Endothelial cell of umbilical vein (primary cell): ENCODE data around the gene DLGAP4. TPM values are rescaled to one million over a fixed set of nuclear protein-coding genes. Genes with fewer than 3 reads are reported as not detected.
A peak's percentile ranks its signal among the peaks of the same experiment; 100 is the strongest.

Source experiments
- BruUV-seq: library from RNA; stranded (reverse); fragments of 400-500 nt; replicated peaks from 2 replicates; lab custom pipeline; 2021; lab: Mats Ljungman, UMichigan
- CTCF ChIA-PET: fragments of 300-600, 350-600 bp; sonication (Branson Sonifier 250); formaldehyde crosslinking; loops from one replicate; lab custom pipeline; 2021; ENCODE audit warnings: antibody characterized with exemption, inconsistent platforms; lab: Charles Lee
- POLR2A ChIA-PET: fragments of 300-600, 350-600 bp; sonication (Branson Sonifier 250); formaldehyde crosslinking; loops from one replicate; lab custom pipeline; 2021; ENCODE audit warnings: antibody characterized with exemption, inconsistent platforms; lab: Charles Lee
- DNase-seq: peaks from one replicate; pipeline ENCODE4 v3.0.0-alpha.2; 2011; ENCODE audit warnings: low read depth, low spot score
- FAIRE-seq: peaks from 2 replicates; lab custom pipeline; 2011; peaks lifted over from hg19 to GRCh38; lab: Jason Lieb, UNC
- H2AFZ ChIP-seq: 2 replicates; pipeline ENCODE4 v1.6.0; 2012; ENCODE audit warnings: low read depth, low read length, control low read depth, inconsistent platforms
- H3K27ac ChIP-seq: 2 replicates; pipeline ENCODE4 v1.5.1; 2011; ENCODE audit warnings: low read depth, mild to moderate bottlenecking, control low read depth, low read length, moderate library complexity; ENCODE audit not compliant: insufficient read depth
- H3K27me3 ChIP-seq, 2 experiments: 2 replicates each; pipeline versions ENCODE4 v1.6.0 to v1.6.1; 2011; ENCODE audit warnings: low read length in 2 of 2, mixed read lengths in 1 of 2; ENCODE audit not compliant: control insufficient read depth in 2 of 2, insufficient read depth in 2 of 2
- H3K36me3 ChIP-seq, 2 experiments: 2 replicates in 1 of 2; 3 replicates in 1 of 2; pipeline ENCODE4 v1.5.1; 2011; ENCODE audit warnings: low read length in 2 of 2, mild to moderate bottlenecking in 1 of 2, moderate library complexity in 1 of 2; ENCODE audit not compliant: control insufficient read depth in 2 of 2, insufficient read depth in 2 of 2; ENCODE audit errors: extremely low read depth in 1 of 2
- H3K4me1 ChIP-seq: 3 replicates; pipeline ENCODE4 v1.5.1; 2011; ENCODE audit warnings: mild to moderate bottlenecking, low read length; ENCODE audit not compliant: control insufficient read depth, insufficient read depth; ENCODE audit errors: extremely low read depth
- H3K4me2 ChIP-seq: 2 replicates; pipeline ENCODE4 v1.6.1; 2011; ENCODE audit warnings: low read length, control low read depth, mixed read lengths; ENCODE audit not compliant: insufficient read depth
- H3K4me3 ChIP-seq, 3 experiments: fragments of 200-600 bp in 1 of 3; sonication (generic), shearing (Covaris generic) in 1 of 3; replicated peaks in 1 of 3; 2 replicates each; pipeline ENCODE4 v1.5.1; 2011 to 2016; ENCODE audit warnings: control low read depth in 3 of 3, low read length in 3 of 3, mild to moderate bottlenecking in 2 of 3, inconsistent platforms in 1 of 3, low read depth in 1 of 3, moderate library complexity in 1 of 3; ENCODE audit not compliant: insufficient read depth in 1 of 3
- H3K79me2 ChIP-seq: 2 replicates; pipeline ENCODE4 v1.6.0; 2012; ENCODE audit warnings: low read length, inconsistent platforms; ENCODE audit not compliant: control insufficient read depth, insufficient read depth
- H3K9ac ChIP-seq: replicated peaks from 2 replicates; pipeline ENCODE3; 2011; ENCODE audit warnings: low read length, control low read depth; ENCODE audit not compliant: insufficient read depth; ENCODE audit errors: extremely low read depth
- H3K9me1 ChIP-seq: replicated peaks from 3 replicates; pipeline ENCODE4 v1.6.0; 2011; ENCODE audit warnings: mild to moderate bottlenecking, low read length; ENCODE audit not compliant: control insufficient read depth, insufficient read depth; ENCODE audit errors: extremely low read depth
- H3K9me3 ChIP-seq: replicated peaks from 2 replicates; pipeline ENCODE4 v1.5.1; 2012; ENCODE audit warnings: low read length, inconsistent platforms; ENCODE audit not compliant: control insufficient read depth, insufficient read depth
- H4K20me1 ChIP-seq: replicated peaks from 2 replicates; pipeline ENCODE3; 2011; ENCODE audit warnings: mild to moderate bottlenecking, low read length; ENCODE audit not compliant: control insufficient read depth, insufficient read depth; ENCODE audit errors: extremely low read depth
- FOS ChIP-seq: IDR thresholded peaks from 2 replicates; pipeline ENCODE4 v1.6.1; 2011; ENCODE audit warnings: mild to moderate bottlenecking, low read length, moderate library complexity, borderline replicate concordance; ENCODE audit not compliant: insufficient read depth
- GATA2 ChIP-seq: IDR thresholded peaks from 2 replicates; pipeline ENCODE4 v1.7.0; 2011; ENCODE audit warnings: low read depth, mild to moderate bottlenecking, moderate library complexity, mixed read lengths, low read length; ENCODE audit not compliant: insufficient read length, insufficient read depth
- JUN ChIP-seq: IDR thresholded peaks from 2 replicates; pipeline ENCODE4 v1.6.1; 2011; ENCODE audit warnings: borderline replicate concordance, low read depth; ENCODE audit not compliant: insufficient read length, insufficient read depth
- POLR2AphosphoS5 ChIP-seq: IDR thresholded peaks from 2 replicates; pipeline ENCODE4 v1.6.1; 2012; ENCODE audit warnings: low read depth, mild to moderate bottlenecking, control low read depth, low read length, moderate library complexity; ENCODE audit not compliant: insufficient read depth
- dilution Hi-C: fragments of 300-500 bp; cut with MboI; formaldehyde crosslinking; loops from one replicate; pipeline ENCODE4 v1.15.0; 2019; ENCODE audit warnings: low sequenced_read_pairs; ENCODE audit not compliant: extremely low pct_ligation_motif_present
- intact Hi-C: fragments of 100-400 bp; cut with micrococcal nuclease; formaldehyde crosslinking; loops from one replicate; pipeline ENCODE4 v1.10.0; 2022
- polyA plus RNA-seq, 4 experiments: library from polyadenylated mRNA; depleted of rRNA in 3 of 4; stranded (reverse) in 3 of 4; unstranded in 1 of 4; fragments of >200 nt; gene quantifications; 2 replicates each; pipeline versions ENCODE4 v1.2.1 to v1.2.3, GENCODE V29; 2011 to 2012; ENCODE audit warnings: missing spikeins in 1 of 4
- total RNA-seq: library from RNA; stranded (reverse); gene quantifications from 2 replicates; pipeline ENCODE4 v1.2.3, GENCODE V29; 2021

The DLGAP4 gene
- total and polyA plus RNA-seq, 2 donors (not counting 3 experiments of a cell fraction or from before 2014, with no cell fraction given), result 57.5 to 125 TPM

GRCh38 chr20:36463212-36464061 lies 157.3 kb downstream of the DLGAP4 start:
- dilution Hi-C loops (no loop called here), intact Hi-C loops (loop anchor here (2.0 to 10.0 kb wide), 5 partner anchors 79 to 401 kb away; partner anchors contain the start of genes MYL9, NDRG3, RAB5IF and TGIF2)
- H3K9me3 ChIP-seq, result no peaks in the 10 kb centered on the region
- H3K9me1 ChIP-seq, result no peaks in the 10 kb centered on the region
- FAIRE-seq, result no peak
- no peak overlapping the region for H2AFZ ChIP-seq
- peak overlapping the region; percentile 87 for H3K9ac ChIP-seq
- DNase-seq, result peak; percentile 20
- peak overlapping the region; percentile 62 for H3K4me2 ChIP-seq
- H4K20me1 ChIP-seq, result no peaks in the 10 kb centered on the region
- POLR2A ChIA-PET, result no interaction called here
- H3K27ac ChIP-seq, result peak overlapping the region; percentile 40
- H3K27me3 ChIP-seq, result no peaks in the 10 kb centered on the region
- H3K79me2 ChIP-seq, result peaks cover 65% of the 10 kb centered on the region
- BruUV-seq, result no TSS peak
- CTCF ChIA-PET, result interaction anchor here (1.0 to 2.0 kb wide), 4 partner anchors 25 to 261 kb away, joined by 3 to 7 read pairs (median 4); partner anchors contain the start of gene RAB5IF
- H3K4me1 ChIP-seq, result peaks cover 54% of the 10 kb centered on the region
- TF ChIP-seq JUN (no peak), GATA2 (no peak), POLR2AphosphoS5 (no peak), FOS (no peak)
- H3K36me3 ChIP-seq, result peaks cover 0 to 3% of the 10 kb centered on the region in 2 experiments
- peak overlapping the region in 2 of 3 experiments; percentile 74 to 86 for H3K4me3 ChIP-seq
